HL-60 (cell line): ENCODE results near the gene SIRT6.

ENCODE experiments used
- DNase-seq, 2 experiments: peaks; one replicate each; pipeline ENCODE4 v3.0.0-alpha.2; 2010 to 2020; ENCODE audit warnings: low read depth in 1 of 2, low spot score in 1 of 2
- H3K27ac ChIP-seq: fragments of 250-450 bp; sonication (Bioruptor Pico); replicated peaks from 2 replicates; pipeline ENCODE4 v1.5.1; 2020; ENCODE audit warnings: mild to moderate bottlenecking, moderate library complexity
- H3K27me3 ChIP-seq: fragments of 250-450 bp; sonication (Bioruptor Pico); 2 replicates; pipeline ENCODE4 v1.5.1; 2021; ENCODE audit warnings: mild to moderate bottlenecking, moderate library complexity; ENCODE audit not compliant: insufficient read depth, poor library complexity, severe bottlenecking
- H3K4me3 ChIP-seq: replicated peaks from 2 replicates; pipeline ENCODE4 v1.5.1; 2011; ENCODE audit warnings: mild to moderate bottlenecking, control low read depth, low read length; ENCODE audit not compliant: insufficient read depth
- CTCF ChIP-seq: IDR thresholded peaks from one replicate; pipeline ENCODE4 v1.5.1; 2011; ENCODE audit warnings: low read length, control low read depth, inconsistent platforms; ENCODE audit not compliant: insufficient read depth
- GABPA ChIP-seq: IDR thresholded peaks from 2 replicates; pipeline ENCODE4 v1.6.1; 2012; ENCODE audit warnings: low read depth
- POLR2AphosphoS5 ChIP-seq: IDR thresholded peaks from 2 replicates; pipeline ENCODE4 v1.6.1; 2012; ENCODE audit warnings: low read depth
- REST ChIP-seq: IDR thresholded peaks from 2 replicates; pipeline ENCODE4 v1.6.1; 2012; ENCODE audit warnings: low read depth; ENCODE audit not compliant: insufficient replicate concordance
- SPI1 ChIP-seq: IDR thresholded peaks from 2 replicates; pipeline ENCODE4 v1.6.1; 2012; ENCODE audit warnings: low read depth, mild to moderate bottlenecking, borderline replicate concordance

The SIRT6 gene

GRCh38 chr19:4184718-4185352, 2.5 kb upstream of the SIRT6 start:
- Histone ChIP-seq H3K27ac (no peak overlapping the region), H3K4me3 (no peak overlapping the region), H3K27me3 (no peaks in the 10 kb centered on the region)
- TF ChIP-seq CTCF (no peak), SPI1 (no peak), REST (no peak), POLR2AphosphoS5 (no peak), GABPA (no peak)
- DNase-seq: no peak

DNA sequence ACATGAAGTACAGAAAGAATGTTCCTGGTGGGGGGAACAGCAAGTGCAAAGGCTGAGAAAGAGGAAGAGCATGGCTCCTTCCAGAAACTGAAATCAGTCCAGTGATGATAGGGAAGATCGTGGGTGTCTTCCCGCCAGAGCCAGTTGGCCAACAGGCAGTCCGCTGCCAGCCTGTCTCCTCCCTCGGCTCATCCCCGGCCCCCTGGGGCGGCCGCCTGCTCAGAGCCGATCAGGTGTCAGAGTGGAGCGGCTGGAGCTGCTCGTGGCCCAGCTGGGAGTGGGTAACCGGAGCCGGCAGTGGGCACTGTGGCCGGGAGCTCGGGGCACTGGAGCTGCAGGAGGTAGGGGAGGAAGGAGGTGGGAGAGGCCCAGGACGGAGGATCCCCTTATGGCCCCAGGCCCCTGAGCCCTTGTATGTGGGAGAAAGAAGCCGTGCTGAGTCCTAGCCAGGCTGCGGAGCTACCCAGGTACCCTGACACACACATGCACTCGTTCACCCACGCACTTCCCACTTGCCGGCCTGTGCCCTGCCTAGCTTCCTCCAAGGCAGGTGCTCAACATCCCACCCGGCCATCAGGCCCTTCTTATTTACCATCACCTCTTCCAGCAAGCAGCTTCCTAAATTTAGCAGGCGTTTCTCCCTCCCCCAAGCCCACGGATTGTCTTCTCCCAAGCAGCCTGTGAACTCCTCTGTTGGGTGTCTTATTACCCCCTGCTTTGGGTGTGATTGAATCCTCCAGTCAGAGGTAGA, 1.8 kb upstream of the SIRT6 start:
- TF ChIP-seq REST (no peak), GABPA (no peak), POLR2AphosphoS5 (no peak), SPI1 (peak; percentile 51), CTCF (no peak)
- Histone ChIP-seq H3K4me3 (no peak overlapping the region), H3K27ac (no peak overlapping the region), H3K27me3 (no peaks in the 10 kb centered on the region)
- peak in 1 of 2 experiments; percentile 24 for DNase-seq

- TF ChIP-seq POLR2AphosphoS5 (no peak), CTCF (no peak), REST (no peak), SPI1 (no peak), GABPA (no peak)
- Histone ChIP-seq H3K4me3 (no peak overlapping the region; the same call in 1 of the 2 replicates), H3K27ac (no peak overlapping the region), H3K27me3 (no peaks in the 10 kb centered on the region)
- peak in 1 of 2 experiments; percentile 49 for DNase-seq
Measured at GRCh38 chr19:4181053-4181508, 1.3 kb downstream of the SIRT6 start.
